GM20000 (cell line): ENCODE measurements around the gene HDAC4.

Source experiments
- DNase-seq: peaks from one replicate; pipeline ENCODE4 v3.0.0; 2012; ENCODE audit warnings: low spot score
- CTCF ChIP-seq: IDR thresholded peaks from 2 replicates; pipeline ENCODE4 v1.5.1; 2012; ENCODE audit warnings: mild to moderate bottlenecking, control low read depth; ENCODE audit errors: extremely low read depth, missing control alignments

Gene HDAC4

GRCh38 chr2:239399921-239400595, 762 bp downstream of the HDAC4 start:
- no peak for DNase-seq

GRCh38 chr2:239399433-239399920, 1.3 kb downstream of the HDAC4 start:
- no peak for TF ChIP-seq CTCF
- no peak for DNase-seq

More at GRCh38 chr2:239399921-239400595, 762 bp downstream of the HDAC4 start:
- no peak for TF ChIP-seq CTCF

- no peak for TF ChIP-seq CTCF
- DNase-seq: no peak
Observed at GRCh38 chr2:239398521-239398921, 2.3 kb downstream of the HDAC4 start.

- no peak for DNase-seq
- no peak for TF ChIP-seq CTCF
Observed at GRCh38 chr2:239397931-239398471, 2.8 kb downstream of the HDAC4 start.

- no peak for DNase-seq
Observed at GRCh38 chr2:239396881-239397681, 3.7 kb downstream of the HDAC4 start.

GRCh38 chr2:239395524-239395923, 5.3 kb downstream of the HDAC4 start:
- no peak for TF ChIP-seq CTCF
- DNase-seq: no peak

More at GRCh38 chr2:239396881-239397681, 3.7 kb downstream of the HDAC4 start:
- TF ChIP-seq CTCF: peak; percentile 33

GRCh38 chr2:239394978-239395377, 5.8 kb downstream of the HDAC4 start:
- no peak for DNase-seq
- no peak for TF ChIP-seq CTCF
